HG03103 (cell line): Measurements from ENCODE around the gene CALHM5.
"Not testable (repeated sequence)": the region's sequence is repeated elsewhere in the genome, so short reads cannot be mapped to it uniquely, and the experiment has no call there.

ENCODE experiments used
- ATAC-seq: cut with Tn5 transposase; IDR thresholded peaks from one replicate; pipeline ENCODE4 v1.9.1; 2021; ENCODE audit warnings: low read depth; ENCODE audit not compliant: unreplicated experiment

Gene CALHM5

GRCh38 chr6:116511424-116512110, at the start of gene CALHM5:
TSS of gene CALHM5 (plus strand) at chr6:116511639. CDS start at chr6:116511697, 58 bp downstream.
- no peak for ATAC-seq

DNA sequence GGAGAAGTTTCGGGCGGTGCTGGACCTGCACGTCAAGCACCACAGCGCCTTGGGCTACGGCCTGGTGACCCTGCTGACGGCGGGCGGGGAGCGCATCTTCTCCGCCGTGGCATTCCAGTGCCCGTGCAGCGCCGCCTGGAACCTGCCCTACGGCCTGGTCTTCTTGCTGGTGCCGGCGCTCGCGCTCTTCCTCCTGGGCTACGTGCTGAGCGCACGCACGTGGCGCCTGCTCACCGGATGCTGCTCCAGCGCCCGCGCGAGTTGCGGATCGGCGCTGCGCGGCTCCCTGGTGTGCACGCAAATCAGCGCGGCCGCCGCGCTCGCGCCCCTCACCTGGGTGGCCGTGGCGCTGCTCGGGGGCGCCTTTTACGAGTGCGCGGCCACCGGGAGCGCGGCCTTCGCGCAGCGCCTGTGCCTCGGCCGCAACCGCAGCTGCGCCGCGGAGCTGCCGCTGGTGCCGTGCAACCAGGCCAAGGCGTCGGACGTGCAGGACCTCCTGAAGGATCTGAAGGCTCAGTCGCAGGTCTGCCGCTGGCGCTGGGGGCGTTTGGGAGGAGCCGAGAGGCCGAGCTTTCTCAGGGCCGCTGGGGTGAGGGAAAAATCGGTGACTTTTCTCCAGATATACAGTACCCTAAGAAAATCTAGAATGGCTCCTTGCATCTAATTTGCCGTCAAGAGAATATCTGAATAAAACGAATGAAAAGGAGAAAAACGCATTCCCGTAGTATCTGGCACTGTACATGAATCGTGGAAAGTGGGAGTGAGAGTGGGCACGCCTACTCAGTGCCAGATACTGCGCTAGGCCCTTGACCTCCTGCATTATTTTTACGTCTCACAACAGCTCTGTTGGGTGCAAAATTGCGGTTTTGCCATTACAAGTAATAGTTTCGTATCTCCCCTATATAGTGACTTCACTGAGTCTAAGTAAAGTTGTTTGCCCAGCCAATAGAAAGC, 49.2 kb upstream of the CALHM5 start:
- peak; percentile 74 for ATAC-seq

GRCh38 chr6:116463301-116463700, 48.1 kb upstream of the CALHM5 start:
- no peak for ATAC-seq

- no peak for ATAC-seq
Measured at GRCh38 chr6:116465246-116465645, 46.2 kb upstream of the CALHM5 start.

DNA sequence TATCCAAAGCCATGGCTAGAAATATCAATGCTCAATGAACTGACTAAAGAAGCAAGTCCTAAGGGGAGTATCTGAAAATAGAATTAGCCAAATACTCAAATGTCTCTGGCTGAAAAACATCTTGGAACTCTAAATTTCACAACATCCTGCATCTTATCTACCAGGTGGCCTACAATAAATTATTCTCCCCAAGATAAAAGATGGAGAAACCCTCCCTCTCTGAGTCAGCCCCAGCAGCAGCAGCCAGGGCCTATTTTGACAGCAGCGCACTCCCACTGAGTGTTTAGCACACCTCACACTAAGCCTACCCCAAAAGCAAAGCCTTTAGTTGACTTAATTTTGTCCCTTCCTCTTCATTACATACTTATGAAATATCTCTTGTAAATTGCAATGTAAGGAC, 44.3 kb upstream of the CALHM5 start:
- no peak for ATAC-seq

DNA sequence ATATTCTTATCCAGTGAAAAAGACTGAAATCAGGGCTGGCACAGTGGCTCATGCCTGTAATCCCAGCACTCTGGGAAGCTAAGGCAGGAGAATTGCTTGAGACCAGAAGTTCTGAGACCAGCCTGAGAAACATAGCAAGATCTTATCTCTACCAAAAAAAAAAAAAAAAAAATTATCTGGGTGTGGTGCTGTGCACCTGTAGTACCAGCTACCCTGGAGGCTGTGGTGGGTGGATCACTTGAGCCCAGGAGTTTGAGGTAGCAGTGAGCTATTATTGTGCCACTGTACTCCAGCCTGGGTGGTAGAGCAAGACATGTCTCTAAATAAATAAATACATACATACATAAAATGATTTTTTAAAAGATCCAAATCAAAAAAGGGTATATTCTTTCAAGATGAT, 43.9 kb upstream of the CALHM5 start:
- ATAC-seq = no peak

DNA sequence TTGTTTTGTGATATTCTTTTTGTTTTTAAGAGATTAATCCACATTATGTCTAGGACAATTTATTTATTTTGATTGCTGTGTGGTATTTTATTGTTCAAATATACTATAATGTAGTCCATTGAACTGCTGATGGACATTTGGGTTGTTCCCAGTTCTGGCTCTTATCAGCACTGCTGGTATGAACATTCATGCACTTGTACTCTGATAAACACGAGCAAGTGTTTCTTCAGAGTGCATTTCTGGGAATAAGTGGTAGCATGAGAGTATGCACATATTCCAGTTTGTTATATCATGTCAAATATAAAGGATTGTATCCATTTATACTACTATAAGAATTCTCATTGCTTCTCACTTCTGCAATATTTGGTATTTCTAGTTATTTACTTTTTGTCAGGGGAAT, 43.1 kb upstream of the CALHM5 start:
- no peak for ATAC-seq

- no peak for ATAC-seq
Measured at GRCh38 chr6:116471531-116471930, 39.9 kb upstream of the CALHM5 start.

GRCh38 chr6:116472706-116473105, 38.7 kb upstream of the CALHM5 start:
- ATAC-seq = no peak

- ATAC-seq = no peak
Measured at GRCh38 chr6:116475141-116475540, 36.3 kb upstream of the CALHM5 start.

DNA sequence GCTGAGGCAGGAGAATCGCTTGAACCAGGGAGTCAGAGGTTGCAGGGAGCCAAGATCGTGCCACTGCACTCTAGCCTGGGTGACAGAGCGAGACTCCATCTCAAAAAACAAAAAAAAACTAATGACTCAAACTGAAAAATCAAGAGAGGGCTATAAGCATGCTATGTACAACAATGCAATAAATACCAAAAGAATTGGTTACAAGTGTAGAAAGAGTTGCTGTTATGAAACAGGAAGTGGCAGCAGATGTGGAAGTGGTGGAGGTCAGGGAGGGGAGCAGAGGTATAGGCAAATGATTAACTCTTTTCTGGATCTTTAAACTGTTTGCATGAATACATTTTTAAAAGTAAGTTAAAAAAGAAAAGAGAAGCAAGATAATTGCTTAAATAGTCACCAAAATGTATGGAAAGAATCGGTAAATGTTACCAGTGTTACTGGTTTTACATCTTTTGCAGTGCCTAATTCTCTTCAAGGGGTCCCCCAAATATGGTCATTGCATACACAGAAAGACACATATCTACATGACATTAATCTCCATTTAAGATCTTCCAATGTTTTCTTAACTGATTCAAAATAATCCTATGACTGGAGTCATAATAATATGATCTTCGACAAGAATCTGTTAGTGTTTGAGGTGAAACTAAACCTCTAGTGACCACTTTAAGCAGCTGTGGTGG, 35.3 kb upstream of the CALHM5 start:
- peak; percentile 100 for ATAC-seq

GRCh38 chr6:116482780-116483179, 28.7 kb upstream of the CALHM5 start:
- ATAC-seq = no peak

- ATAC-seq = no peak
Measured at GRCh38 chr6:116483616-116484015, 27.8 kb upstream of the CALHM5 start.

DNA sequence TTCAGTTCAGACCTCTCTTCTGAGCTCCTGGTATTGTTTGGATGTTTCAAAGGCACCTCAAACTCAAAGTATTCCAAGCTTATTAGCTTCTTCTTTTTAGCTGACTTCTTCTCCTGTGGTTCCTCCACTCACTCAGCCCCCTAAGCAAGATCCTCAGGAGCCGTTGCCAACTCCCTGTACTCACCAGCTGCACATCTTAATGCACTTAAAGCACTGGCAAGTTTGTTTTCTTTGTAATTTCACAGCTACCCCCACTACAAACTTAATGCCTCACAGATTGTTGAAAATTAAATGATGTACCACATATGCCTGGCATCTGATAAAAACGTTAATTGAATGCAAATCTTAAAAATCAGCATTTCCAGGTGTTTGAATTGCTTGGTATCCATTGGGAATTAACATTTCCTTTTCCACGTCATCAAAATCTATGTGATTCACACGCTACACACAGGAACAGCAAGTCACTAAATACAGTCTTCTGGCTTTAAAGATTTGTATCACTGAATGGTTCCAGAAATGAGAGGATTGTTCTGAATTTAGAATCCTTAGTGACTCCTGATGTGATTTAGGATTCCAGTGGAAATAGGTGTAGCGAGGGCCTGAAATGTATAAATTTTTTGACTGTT, 25.8 kb upstream of the CALHM5 start:
- ATAC-seq = no peak

- no peak for ATAC-seq
Measured at GRCh38 chr6:116491610-116492330, 19.7 kb upstream of the CALHM5 start.

DNA sequence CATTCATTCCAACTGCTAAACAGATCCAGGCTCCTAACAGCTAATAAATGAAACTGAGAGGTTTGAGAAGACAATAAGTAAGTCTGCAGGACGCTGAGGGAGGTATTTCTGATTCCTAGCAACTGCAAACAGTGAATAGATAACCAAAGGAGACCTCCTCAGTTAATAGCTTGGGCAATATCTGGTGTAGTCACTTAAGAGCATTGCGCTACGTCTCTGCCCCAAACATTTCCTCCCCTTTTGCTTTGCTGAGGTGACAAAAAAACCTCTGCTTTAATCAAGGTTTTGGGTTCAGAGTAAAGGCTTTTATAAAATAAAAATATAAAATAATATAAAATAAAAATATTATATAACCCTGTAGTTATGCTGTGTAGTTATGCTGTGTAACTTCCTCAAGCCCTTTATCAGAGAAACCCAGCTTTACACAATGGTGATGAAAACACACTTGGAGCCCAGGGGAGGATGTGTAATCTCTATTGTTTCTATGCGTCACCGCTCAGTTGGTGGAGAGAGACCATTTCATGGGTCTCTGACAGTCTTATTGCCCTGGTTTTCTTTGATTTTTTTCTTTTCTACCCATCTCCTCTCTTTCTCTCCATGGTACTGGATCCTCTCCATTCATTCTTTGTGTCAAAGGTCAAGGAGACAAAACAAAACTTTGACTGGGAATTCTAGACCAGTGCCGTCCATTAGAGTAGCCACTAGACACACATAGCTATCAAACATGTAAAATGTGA, 18.9 kb upstream of the CALHM5 start:
- no peak for ATAC-seq

DNA sequence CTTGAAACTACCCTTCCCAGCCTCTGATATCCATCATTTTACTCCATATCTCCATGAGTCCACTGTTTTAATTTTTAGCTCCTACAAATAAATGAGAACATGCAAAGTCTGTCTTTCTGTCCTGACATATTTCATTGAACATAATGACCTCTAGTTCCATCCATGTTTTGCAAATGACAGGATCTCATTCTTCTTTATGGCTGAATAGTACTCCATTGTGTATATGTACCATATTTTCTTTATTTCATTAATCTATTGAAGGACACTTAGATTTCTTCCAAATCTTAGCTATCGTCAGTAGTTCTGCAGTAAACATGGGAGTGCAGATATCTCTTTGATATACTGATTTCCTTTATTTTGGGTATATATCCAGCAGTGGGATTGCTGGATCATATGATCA, 16.3 kb upstream of the CALHM5 start:
- not testable (repeated sequence) for ATAC-seq

- ATAC-seq = no peak
Measured at GRCh38 chr6:116497113-116497676, 14.2 kb upstream of the CALHM5 start.

- ATAC-seq = no peak
Measured at GRCh38 chr6:116500969-116501433, 10.4 kb upstream of the CALHM5 start.
